ENCODE data around the gene CPNE7.

The CPNE7 gene

DNA sequence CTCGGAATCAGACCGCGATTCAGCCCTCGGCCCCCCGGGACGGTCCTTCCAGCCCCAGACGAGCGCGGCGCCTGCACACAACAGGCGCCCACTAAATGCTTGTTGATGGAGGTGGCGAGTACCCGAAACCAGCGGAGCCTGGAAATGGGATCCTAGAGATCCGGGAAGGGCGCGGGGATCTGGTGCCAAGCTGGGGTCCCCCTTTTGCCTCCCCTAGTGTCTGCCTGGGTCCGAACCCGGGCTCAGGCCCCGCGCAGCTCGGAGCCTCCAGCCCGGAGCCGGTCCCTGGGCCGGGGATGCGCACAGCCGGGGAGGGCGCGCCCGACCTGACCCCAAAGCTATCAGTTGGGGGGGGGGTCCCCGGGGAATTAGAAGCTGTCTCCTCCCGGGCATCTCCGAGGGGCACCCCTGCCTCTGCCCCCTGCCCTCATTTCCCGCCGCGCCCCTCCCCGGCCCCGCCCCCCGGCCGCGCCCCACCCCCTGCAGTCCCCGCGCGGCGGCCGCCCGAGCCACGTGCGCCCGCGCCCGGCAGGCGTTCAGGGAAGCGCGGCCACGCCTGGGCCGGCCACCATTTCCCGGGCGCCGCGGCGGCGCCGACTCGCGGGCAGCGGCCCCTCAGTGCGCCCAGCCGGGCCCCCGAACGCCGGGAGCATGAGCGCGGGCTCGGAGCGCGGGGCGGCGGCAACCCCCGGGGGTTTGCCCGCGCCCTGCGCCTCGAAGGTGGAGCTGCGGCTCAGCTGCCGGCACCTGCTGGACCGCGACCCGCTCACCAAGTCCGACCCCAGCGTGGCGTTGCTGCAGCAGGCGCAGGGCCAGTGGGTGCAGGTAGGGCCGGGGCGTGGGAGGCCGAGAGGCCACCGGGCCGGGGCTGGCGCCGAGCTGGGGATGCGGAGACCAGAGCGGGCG lies at the start of gene CPNE7:
TSS of gene CPNE7 (plus strand) at position 512 of the 906 bp plus-strand sequence. CDS start at position 652, 140 bp downstream.
- DNase-seq (ENCODE audit: low read depth, low spot score), result no peak
- no peak for TF ChIP-seq SUZ12 (IDR thresholded peaks at IDR 0.05; ENCODE audit: extremely low read depth, insufficient read depth, insufficient read length)
- no peak for TF ChIP-seq YY1 (IDR thresholded peaks at IDR 0.05; ENCODE audit: insufficient read depth, insufficient read length)
- TF ChIP-seq ZNF274 (IDR thresholded peaks at IDR 0.05; ENCODE audit: low read depth, low read length), result no peak
- Histone ChIP-seq H3K4me3 (ENCODE audit: insufficient read length, low read depth) (peak within 1 kb of the TSS; percentile 69), H3K9me3 (ENCODE audit: insufficient read depth, low read length) (no peaks in the 10 kb centered on the region), H3K4me1 (ENCODE audit: insufficient read depth, insufficient read length) (peaks cover 23% of the 10 kb centered on the region), H3K36me3 (ENCODE audit: insufficient read depth, insufficient read length, low read length) (peaks cover 23% of the 10 kb centered on the region), H3K27me3 (ENCODE audit: insufficient read depth, insufficient read length) (peaks cover 7% of the 10 kb centered on the region), H3K9ac (ENCODE audit: insufficient read length, low read depth) (peak within 1 kb of the TSS; percentile 92)

DNA sequence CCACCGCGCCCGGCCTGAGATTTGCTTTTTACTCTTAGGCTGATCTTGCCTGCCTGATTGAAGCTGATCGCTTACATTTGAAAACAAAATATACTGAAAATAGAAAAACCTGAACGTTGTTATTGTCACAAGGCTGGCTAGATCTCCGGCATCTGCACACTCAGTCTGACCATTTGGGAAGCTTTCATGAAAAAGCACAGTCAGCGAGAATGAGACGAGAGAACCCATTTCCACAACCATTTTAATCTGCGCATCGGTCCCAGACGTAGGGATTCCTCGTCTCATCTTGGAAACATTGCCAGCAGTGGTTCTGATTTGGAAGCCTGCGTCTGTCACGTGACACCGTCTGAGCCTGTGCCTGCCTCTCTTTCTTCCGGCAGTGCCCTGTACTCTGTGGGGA lies 46.5 kb upstream of the CPNE7 start:
- Histone ChIP-seq H3K36me3 (ENCODE audit: insufficient read depth, insufficient read length, low read length) (peaks cover 96% of the 10 kb centered on the region), H3K4me3 (ENCODE audit: insufficient read length, low read depth) (no peak overlapping the region), H3K4me1 (ENCODE audit: insufficient read depth, insufficient read length) (peaks cover 3% of the 10 kb centered on the region), H3K9me3 (ENCODE audit: insufficient read depth, low read length) (no peaks in the 10 kb centered on the region), H3K27me3 (ENCODE audit: insufficient read depth, insufficient read length) (no peaks in the 10 kb centered on the region), H3K9ac (ENCODE audit: insufficient read length, low read depth) (no peak overlapping the region)
- no peak for DNase-seq (ENCODE audit: low read depth, low spot score)
- TF ChIP-seq ZNF274 (IDR thresholded peaks at IDR 0.05; ENCODE audit: low read depth, low read length) (no peak), YY1 (IDR thresholded peaks at IDR 0.05; ENCODE audit: insufficient read depth, insufficient read length) (no peak), SUZ12 (IDR thresholded peaks at IDR 0.05; ENCODE audit: extremely low read depth, insufficient read depth, insufficient read length) (no peak)

DNA sequence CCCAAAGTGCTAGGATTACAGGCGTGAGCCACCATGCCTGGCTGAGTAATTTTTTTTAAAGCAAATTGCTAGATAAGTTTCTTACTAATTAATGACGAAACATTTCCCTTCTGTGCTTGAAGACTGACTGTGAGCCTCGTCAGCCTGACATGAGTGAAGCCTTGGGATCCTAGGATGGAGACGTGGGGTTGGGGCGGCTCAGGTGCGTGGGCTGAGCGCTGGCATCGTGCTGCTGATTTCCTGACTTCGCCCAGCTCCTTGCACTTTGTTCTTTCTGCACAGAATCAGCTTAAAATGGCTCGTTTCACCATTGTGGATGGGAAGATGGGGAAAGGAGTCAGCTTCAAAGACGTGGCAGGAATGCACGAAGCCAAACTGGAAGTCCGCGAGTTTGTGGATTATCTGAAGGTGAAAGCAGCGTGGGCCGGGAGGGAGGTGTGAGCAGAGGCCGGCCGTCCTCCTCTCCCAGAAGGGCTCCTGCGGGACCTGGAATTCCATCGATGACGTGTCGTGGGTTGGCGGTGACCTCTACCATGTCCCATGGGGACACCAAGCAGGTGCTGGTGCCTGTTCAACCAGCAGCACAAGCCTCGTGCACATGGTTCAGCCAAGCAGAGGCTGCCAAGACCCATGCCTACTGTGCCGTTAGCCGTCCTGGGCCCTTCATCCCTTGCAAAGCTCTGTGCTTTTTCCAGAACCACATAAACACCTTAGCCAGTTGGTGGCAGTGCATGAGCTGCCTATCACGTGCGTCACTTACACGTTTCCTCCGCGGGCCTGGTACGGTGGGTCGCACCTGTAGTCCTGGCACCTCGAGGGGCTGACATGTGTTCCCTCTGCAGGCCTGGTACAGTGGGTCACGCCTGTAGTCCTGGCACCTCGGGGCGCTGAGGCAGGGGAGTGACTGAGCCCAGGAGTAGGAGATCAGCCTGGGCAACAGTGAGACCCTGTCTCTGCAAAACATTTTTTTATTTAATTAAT lies 44.9 kb upstream of the CPNE7 start:
- H3K27me3 ChIP-seq (ENCODE audit: insufficient read depth, insufficient read length), result no peaks in the 10 kb centered on the region
- DNase-seq (ENCODE audit: low read depth, low spot score), result no peak
- no peak overlapping the region for H3K4me3 ChIP-seq (ENCODE audit: insufficient read length, low read depth)
- H3K36me3 ChIP-seq (ENCODE audit: insufficient read depth, insufficient read length, low read length), result peaks cover 96% of the 10 kb centered on the region
- H3K9ac ChIP-seq (ENCODE audit: insufficient read length, low read depth), result no peak overlapping the region
- H3K4me1 ChIP-seq (ENCODE audit: insufficient read depth, insufficient read length), result no peaks in the 10 kb centered on the region
- no peaks in the 10 kb centered on the region for H3K9me3 ChIP-seq (ENCODE audit: insufficient read depth, low read length)
- no peak for TF ChIP-seq ZNF274 (IDR thresholded peaks at IDR 0.05; ENCODE audit: low read depth, low read length)
- no peak for TF ChIP-seq YY1 (IDR thresholded peaks at IDR 0.05; ENCODE audit: insufficient read depth, insufficient read length)
- no peak for TF ChIP-seq SUZ12 (IDR thresholded peaks at IDR 0.05; ENCODE audit: extremely low read depth, insufficient read depth, insufficient read length)

DNA sequence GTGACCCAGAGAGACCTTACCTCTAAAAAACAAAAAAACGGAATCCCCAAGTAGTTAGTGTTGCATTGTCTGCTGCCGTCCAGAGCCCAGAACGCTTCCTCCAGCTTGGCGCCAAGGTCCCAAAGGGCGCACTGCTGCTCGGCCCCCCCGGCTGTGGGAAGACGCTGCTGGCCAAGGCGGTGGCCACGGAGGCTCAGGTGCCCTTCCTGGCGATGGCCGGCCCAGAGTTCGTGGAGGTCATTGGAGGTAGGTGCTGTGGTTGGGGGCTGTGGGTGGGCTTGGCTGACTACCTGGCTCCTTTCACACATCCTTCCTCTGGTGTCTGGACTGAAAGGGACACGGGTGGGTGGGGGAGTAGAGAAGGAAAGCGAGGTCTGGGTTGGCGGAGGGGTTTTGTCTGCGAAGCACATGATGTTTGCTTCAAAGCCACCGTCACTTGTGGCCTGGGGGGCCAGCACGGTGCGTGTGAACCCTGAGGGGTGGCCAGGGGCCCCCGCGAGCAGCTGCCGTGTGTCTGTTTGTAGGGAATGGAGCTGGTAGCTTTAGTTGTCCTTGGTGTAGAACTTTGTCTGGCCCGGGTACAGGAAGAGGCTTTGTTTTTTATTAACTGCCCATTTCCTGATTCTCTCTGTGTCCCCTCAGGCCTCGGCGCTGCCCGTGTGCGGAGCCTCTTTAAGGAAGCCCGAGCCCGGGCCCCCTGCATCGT lies 43.6 kb upstream of the CPNE7 start:
- H3K27me3 ChIP-seq (ENCODE audit: insufficient read depth, insufficient read length), result no peaks in the 10 kb centered on the region
- TF ChIP-seq ZNF274 (IDR thresholded peaks at IDR 0.05; ENCODE audit: low read depth, low read length) (no peak), YY1 (IDR thresholded peaks at IDR 0.05; ENCODE audit: insufficient read depth, insufficient read length) (no peak), SUZ12 (IDR thresholded peaks at IDR 0.05; ENCODE audit: extremely low read depth, insufficient read depth, insufficient read length) (no peak)
- H3K36me3 ChIP-seq (ENCODE audit: insufficient read depth, insufficient read length, low read length), result peaks cover 93% of the 10 kb centered on the region
- H3K4me3 ChIP-seq (ENCODE audit: insufficient read length, low read depth), result no peak overlapping the region
- no peaks in the 10 kb centered on the region for H3K9me3 ChIP-seq (ENCODE audit: insufficient read depth, low read length)
- H3K9ac ChIP-seq (ENCODE audit: insufficient read length, low read depth), result no peak overlapping the region
- DNase-seq (ENCODE audit: low read depth, low spot score), result no peak
- no peaks in the 10 kb centered on the region for H3K4me1 ChIP-seq (ENCODE audit: insufficient read depth, insufficient read length)

DNA sequence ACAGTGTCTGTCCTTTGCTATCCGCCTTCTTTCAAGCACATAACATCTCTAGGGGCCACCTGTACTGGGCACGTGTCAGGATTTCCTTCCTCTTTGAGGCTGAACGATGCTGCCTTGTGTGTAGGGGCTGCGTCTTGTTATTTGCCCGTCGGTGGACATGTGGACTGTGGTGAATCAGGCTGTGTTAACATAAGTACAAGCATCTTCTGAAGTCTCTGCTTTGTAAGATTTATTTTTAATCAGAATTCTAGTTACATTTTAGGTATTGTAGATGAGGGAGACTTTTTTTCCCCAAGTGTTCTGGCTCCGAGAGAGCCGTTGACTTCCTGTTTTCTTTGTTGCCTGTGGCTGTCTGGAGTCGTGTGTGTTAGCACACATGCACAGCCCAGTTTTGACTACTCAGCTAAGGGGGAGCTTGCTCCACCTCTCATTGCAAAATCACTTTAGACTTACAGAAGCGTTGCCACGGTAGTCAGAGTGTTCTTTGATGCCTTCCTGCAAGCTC lies 41.3 kb upstream of the CPNE7 start:
- Histone ChIP-seq H3K4me1 (ENCODE audit: insufficient read depth, insufficient read length) (no peaks in the 10 kb centered on the region), H3K9ac (ENCODE audit: insufficient read length, low read depth) (no peak overlapping the region), H3K4me3 (ENCODE audit: insufficient read length, low read depth) (no peak overlapping the region), H3K36me3 (ENCODE audit: insufficient read depth, insufficient read length, low read length) (peaks cover 92% of the 10 kb centered on the region), H3K27me3 (ENCODE audit: insufficient read depth, insufficient read length) (no peaks in the 10 kb centered on the region), H3K9me3 (ENCODE audit: insufficient read depth, low read length) (no peaks in the 10 kb centered on the region)
- no peak for DNase-seq (ENCODE audit: low read depth, low spot score)
- no peak for TF ChIP-seq YY1 (IDR thresholded peaks at IDR 0.05; ENCODE audit: insufficient read depth, insufficient read length)
- no peak for TF ChIP-seq ZNF274 (IDR thresholded peaks at IDR 0.05; ENCODE audit: low read depth, low read length)
- TF ChIP-seq SUZ12 (IDR thresholded peaks at IDR 0.05; ENCODE audit: extremely low read depth, insufficient read depth, insufficient read length), result no peak

DNA sequence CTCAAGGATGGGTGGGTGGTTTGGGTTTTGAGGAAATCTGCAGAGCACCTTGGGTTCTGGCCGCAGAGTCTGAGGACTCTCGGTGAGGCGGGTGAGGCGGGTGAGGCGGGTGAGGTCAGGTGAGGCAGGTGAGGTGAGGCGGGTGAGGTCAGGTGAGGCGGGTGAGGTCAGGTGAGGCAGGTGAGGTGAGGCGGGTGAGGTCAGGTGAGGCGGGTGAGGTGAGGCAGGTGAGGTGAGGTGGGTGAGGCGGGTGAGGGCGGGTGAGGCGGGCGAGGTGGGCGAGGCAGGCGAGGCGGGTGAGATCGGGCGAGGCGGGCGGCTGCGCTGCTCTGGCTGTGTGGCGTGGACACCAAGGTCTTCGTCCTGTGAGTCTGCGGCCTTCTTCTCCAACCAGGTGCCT lies 39.2 kb upstream of the CPNE7 start:
- DNase-seq (ENCODE audit: low read depth, low spot score), result no peak
- H3K9me3 ChIP-seq (ENCODE audit: insufficient read depth, low read length), result no peaks in the 10 kb centered on the region
- H3K9ac ChIP-seq (ENCODE audit: insufficient read length, low read depth), result no peak overlapping the region
- H3K4me1 ChIP-seq (ENCODE audit: insufficient read depth, insufficient read length), result peaks cover 2% of the 10 kb centered on the region
- TF ChIP-seq YY1 (IDR thresholded peaks at IDR 0.05; ENCODE audit: insufficient read depth, insufficient read length), result no peak
- no peak for TF ChIP-seq SUZ12 (IDR thresholded peaks at IDR 0.05; ENCODE audit: extremely low read depth, insufficient read depth, insufficient read length)
- no peak for TF ChIP-seq ZNF274 (IDR thresholded peaks at IDR 0.05; ENCODE audit: low read depth, low read length)
- H3K4me3 ChIP-seq (ENCODE audit: insufficient read length, low read depth), result no peak overlapping the region
- no peaks in the 10 kb centered on the region for H3K27me3 ChIP-seq (ENCODE audit: insufficient read depth, insufficient read length)
- H3K36me3 ChIP-seq (ENCODE audit: insufficient read depth, insufficient read length, low read length), result peaks cover 94% of the 10 kb centered on the region
